ENCODE measurements around the gene PLAC1. TPM values are rescaled to one million over a fixed set of nuclear protein-coding genes. Genes with fewer than 3 reads are reported as not detected.

The PLAC1 gene
- total RNA-seq, 1 experiment from 2014 or later, result 0.91 TPM

GRCh38 chrX:134684956-134685355 lies 26.7 kb upstream of the PLAC1 start:
- no peak overlapping the region for H3K4me3 Mint-ChIP-seq (ENCODE audit: unreplicated experiment)
- peak overlapping the region; percentile 76 for H3K27ac Mint-ChIP-seq (ENCODE audit: low read depth, unreplicated experiment)
- no peaks in the 10 kb centered on the region for H3K36me3 Mint-ChIP-seq (ENCODE audit: insufficient read depth, unreplicated experiment)
- POLR2A ChIA-PET, result interaction anchor here (0.6 to 1.3 kb wide), 9 partner anchors 9 to 132 kb away, joined by 3 to 7 read pairs (median 3); partner anchors contain the start of gene PLAC1
- intact Hi-C loops (cut with micrococcal nuclease), result no loop called here
- DNase-seq (ENCODE audit: unreplicated experiment), result peak; percentile 65
- H3K4me1 Mint-ChIP-seq (ENCODE audit: insufficient read depth, unreplicated experiment), result peaks cover 32% of the 10 kb centered on the region
- peaks cover 18% of the 10 kb centered on the region for H3K27me3 Mint-ChIP-seq (ENCODE audit: insufficient read depth, unreplicated experiment)
- no peaks in the 10 kb centered on the region for H3K9me3 Mint-ChIP-seq (ENCODE audit: unreplicated experiment)
- CTCF ChIA-PET, result interaction anchor here (0.6 to 1.3 kb wide), 5 partner anchors 8 to 1747 kb away, joined by 3 to 7 read pairs (median 4); no protein-coding TSS in a partner anchor
- no peak for TF ChIP-seq CTCF (IDR thresholded peaks at IDR 0.05; ENCODE audit: unreplicated experiment)
- no TSS peak for BruUV-seq (replicated peaks)

- no peak for TF ChIP-seq CTCF (IDR thresholded peaks at IDR 0.05; ENCODE audit: unreplicated experiment)
- H3K27me3 Mint-ChIP-seq (ENCODE audit: insufficient read depth, unreplicated experiment), result peaks cover 5% of the 10 kb centered on the region
- peaks cover 17% of the 10 kb centered on the region for H3K4me1 Mint-ChIP-seq (ENCODE audit: insufficient read depth, unreplicated experiment)
- BruUV-seq (replicated peaks), result no TSS peak
- no peak overlapping the region for H3K4me3 Mint-ChIP-seq (ENCODE audit: unreplicated experiment)
- ChIA-PET CTCF (interaction anchor here (0.8 kb wide), 1 partner anchor 26 kb away, joined by 4 read pairs; no protein-coding TSS in a partner anchor), POLR2A (interaction anchor here (0.5 to 1.2 kb wide), 3 partner anchors 9 to 83 kb away, joined by 3 read pairs; no protein-coding TSS in a partner anchor)
- no peak overlapping the region for H3K27ac Mint-ChIP-seq (ENCODE audit: low read depth, unreplicated experiment)
- H3K36me3 Mint-ChIP-seq (ENCODE audit: insufficient read depth, unreplicated experiment), result no peaks in the 10 kb centered on the region
- peak; percentile 32 for DNase-seq (ENCODE audit: unreplicated experiment)
- no peaks in the 10 kb centered on the region for H3K9me3 Mint-ChIP-seq (ENCODE audit: unreplicated experiment)
- intact Hi-C loops (cut with micrococcal nuclease), result no loop called here
Measured at GRCh38 chrX:134683351-134684005, 25.2 kb upstream of the PLAC1 start.

- intact Hi-C loops (cut with micrococcal nuclease), result no loop called here
- DNase-seq (ENCODE audit: unreplicated experiment), result no peak
- ChIA-PET POLR2A (no interaction called here), CTCF (no interaction called here)
- Mint-ChIP-seq H3K4me3 (ENCODE audit: unreplicated experiment) (no peak overlapping the region), H3K27me3 (ENCODE audit: insufficient read depth, unreplicated experiment) (peaks cover 16% of the 10 kb centered on the region), H3K9me3 (ENCODE audit: unreplicated experiment) (no peaks in the 10 kb centered on the region), H3K4me1 (ENCODE audit: insufficient read depth, unreplicated experiment) (peaks cover 9% of the 10 kb centered on the region), H3K36me3 (ENCODE audit: insufficient read depth, unreplicated experiment) (no peaks in the 10 kb centered on the region), H3K27ac (ENCODE audit: low read depth, unreplicated experiment) (no peak overlapping the region)
- BruUV-seq (replicated peaks), result no TSS peak
- no peak for TF ChIP-seq CTCF (IDR thresholded peaks at IDR 0.05; ENCODE audit: unreplicated experiment)
Measured at GRCh38 chrX:134682081-134682480, 23.8 kb upstream of the PLAC1 start.

- intact Hi-C loops (cut with micrococcal nuclease), result no loop called here
- Mint-ChIP-seq H3K27me3 (ENCODE audit: insufficient read depth, unreplicated experiment) (peaks cover 16% of the 10 kb centered on the region), H3K27ac (ENCODE audit: low read depth, unreplicated experiment) (no peak overlapping the region), H3K9me3 (ENCODE audit: unreplicated experiment) (no peaks in the 10 kb centered on the region), H3K4me1 (ENCODE audit: insufficient read depth, unreplicated experiment) (peaks cover 3% of the 10 kb centered on the region), H3K36me3 (ENCODE audit: insufficient read depth, unreplicated experiment) (no peaks in the 10 kb centered on the region), H3K4me3 (ENCODE audit: unreplicated experiment) (no peak overlapping the region)
- no TSS peak for BruUV-seq (replicated peaks)
- ChIA-PET POLR2A (no interaction called here), CTCF (interaction anchor here (1.2 kb wide), 1 partner anchor 51 kb away, joined by 4 read pairs; no protein-coding TSS in a partner anchor)
- TF ChIP-seq CTCF (IDR thresholded peaks at IDR 0.05; ENCODE audit: unreplicated experiment), result no peak
- DNase-seq (ENCODE audit: unreplicated experiment), result no peak
Measured at GRCh38 chrX:134679644-134680043, 21.4 kb upstream of the PLAC1 start.

Measured in MCF 10A (cell line).